Hematopoietic multipotent progenitor cell (in vitro differentiated cells): Measurements from ENCODE around the gene MIF. TPM values are rescaled to one million over a fixed set of nuclear protein-coding genes. Genes with fewer than 3 reads are reported as not detected.
"Not testable (repeated sequence)": the region's sequence is repeated elsewhere in the genome, so short reads cannot be mapped to it uniquely, and the experiment has no call there.

Experiments
- DNase-seq, 3 donors: peaks; one replicate each; pipeline ENCODE4 v3.0.0-alpha.2; 2011 to 2015; ENCODE audit warnings: low read depth in 2 of 3, low spot score in 2 of 3
- total RNA-seq: library from RNA; depleted of rRNA; stranded (reverse); fragments of >200 nt; gene quantifications from one replicate; pipeline ENCODE4 v1.2.3, GENCODE V29; 2012

MIF gene
- total RNA-seq, 1 donor: 243 TPM

GRCh38 chr22:23899042-23899745 lies 5.0 kb downstream of the MIF start:
- DNase-seq: no peak

GRCh38 chr22:23900227-23900626 lies 6.0 kb downstream of the MIF start:
- not testable (repeated sequence) for DNase-seq

DNA sequence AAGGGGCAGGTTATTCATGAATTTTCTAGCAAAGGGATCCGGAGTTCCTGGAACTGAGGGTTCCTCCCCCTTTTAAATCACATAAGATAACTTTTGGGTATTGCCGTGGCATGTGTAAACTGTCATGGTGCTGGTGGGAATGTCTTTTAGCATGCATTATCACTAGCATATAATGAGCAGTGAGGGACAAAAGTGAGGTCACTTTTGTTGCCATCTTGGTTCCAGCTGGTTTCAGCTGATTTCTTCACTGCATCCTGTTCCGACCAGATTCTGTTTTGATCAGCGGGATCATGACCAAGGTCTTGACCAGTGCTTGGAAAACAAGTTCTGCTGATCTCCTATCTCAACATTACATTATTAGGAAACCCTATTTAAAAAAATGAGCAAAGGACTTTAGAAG lies 7.4 kb downstream of the MIF start:
- no peak for DNase-seq

- no peak for DNase-seq
These were observed 9.3 kb downstream of the MIF start for GRCh38 chr22:23903328-23903971.

DNA sequence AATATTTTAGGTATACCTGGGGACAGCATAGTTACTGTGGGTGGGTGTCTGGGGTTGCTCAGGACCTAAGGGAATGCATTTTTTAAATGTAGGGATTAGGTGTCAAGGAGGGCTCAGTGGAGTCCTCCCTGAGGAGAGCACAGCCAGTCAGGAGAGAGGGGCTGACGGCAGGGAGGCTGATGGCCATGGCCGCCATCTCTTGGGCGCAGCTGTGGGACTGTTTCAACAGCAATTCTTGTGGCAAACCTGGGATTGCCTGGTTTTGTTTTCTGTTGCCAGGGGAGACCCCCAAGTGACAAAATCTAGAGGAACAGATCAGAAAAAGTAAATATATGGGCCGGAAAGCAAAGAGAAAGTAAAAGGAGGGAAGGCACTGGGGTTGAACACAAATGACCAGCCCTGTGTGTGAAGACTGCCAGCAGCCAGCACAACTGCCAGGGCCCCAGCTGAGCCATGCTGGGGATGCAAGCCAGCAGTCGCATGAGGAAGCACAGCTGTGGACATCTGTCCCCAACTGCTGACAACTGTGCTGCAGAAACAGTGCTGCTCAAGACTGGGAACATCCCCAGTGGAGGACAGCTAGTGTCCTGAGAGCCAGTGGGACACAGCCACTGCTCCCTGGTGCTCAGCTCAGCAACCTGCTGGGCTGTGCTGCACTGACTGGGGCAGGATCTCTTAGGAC lies 10.5 kb downstream of the MIF start:
- peak in 1 of 3 donors; percentile 46 for DNase-seq

DNA sequence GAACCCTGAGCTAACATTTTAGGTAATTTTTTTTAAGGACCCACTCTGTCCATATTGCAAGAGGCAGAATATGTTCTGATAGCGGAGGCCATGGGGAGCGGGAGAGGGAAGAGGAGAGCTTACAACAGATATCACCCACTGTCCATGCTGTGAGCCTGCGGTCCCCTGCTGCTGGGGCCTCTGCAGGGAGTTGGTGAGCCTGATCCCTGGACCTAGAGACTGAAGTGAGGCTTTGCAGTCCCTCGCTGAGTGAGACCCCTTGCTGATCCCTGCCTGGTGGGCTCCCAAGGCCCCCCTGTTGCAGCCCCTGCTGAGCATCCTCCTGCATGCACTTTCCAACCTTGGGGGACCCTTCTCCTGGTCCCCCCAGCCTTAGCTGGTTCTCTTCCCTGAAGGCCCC lies 12.5 kb downstream of the MIF start:
- DNase-seq: no peak

DNA sequence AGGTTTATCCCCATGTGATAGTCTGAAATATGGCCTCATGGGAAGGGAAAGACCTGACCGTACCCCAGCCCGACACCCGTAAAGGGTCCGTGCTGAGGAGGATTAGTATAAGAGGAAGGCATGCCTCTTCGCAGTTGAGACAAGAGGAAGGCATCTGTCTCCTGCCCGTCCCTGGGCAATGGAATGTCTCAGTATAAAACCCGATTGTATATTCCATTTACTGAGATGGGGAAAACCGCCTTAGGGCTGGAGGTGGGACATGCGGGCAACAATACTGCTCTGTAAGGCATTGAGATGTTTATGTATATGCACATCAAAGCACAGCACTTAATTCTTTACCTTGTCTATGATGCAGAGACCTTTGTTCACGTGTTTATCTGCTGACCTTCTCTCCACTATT lies 13.2 kb downstream of the MIF start:
- not testable (repeated sequence) for DNase-seq

DNA sequence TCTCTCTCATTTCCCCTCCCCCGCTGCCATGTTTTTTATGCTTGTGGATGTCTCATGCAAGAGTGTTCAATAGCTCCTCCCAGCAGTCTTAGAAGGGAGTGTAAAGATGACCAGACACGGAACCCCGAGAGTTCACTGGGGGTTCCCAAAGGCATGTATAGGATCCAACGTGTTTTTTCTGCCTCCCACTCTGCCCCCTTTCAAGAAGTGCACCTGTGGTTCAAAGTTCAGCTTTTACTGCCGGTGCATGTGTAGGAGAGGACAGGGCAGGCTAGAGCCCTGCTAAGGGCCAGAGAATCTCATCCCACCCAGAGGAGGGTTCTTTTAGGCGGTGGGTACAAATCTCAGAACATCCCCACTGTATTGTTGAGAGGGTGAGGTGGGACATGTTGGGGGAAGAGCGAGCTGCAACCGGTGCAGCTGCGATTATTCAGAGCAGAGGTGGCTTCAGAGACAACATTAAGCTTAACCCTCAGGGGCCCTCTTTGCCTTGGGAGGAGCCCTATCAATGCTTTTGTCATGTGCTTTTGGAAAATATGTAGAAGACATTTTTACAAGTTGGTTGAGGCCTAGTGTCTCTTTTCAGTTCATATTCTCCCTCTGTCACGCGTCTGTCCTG lies 14.5 kb downstream of the MIF start:
- DNase-seq: no peak

DNA sequence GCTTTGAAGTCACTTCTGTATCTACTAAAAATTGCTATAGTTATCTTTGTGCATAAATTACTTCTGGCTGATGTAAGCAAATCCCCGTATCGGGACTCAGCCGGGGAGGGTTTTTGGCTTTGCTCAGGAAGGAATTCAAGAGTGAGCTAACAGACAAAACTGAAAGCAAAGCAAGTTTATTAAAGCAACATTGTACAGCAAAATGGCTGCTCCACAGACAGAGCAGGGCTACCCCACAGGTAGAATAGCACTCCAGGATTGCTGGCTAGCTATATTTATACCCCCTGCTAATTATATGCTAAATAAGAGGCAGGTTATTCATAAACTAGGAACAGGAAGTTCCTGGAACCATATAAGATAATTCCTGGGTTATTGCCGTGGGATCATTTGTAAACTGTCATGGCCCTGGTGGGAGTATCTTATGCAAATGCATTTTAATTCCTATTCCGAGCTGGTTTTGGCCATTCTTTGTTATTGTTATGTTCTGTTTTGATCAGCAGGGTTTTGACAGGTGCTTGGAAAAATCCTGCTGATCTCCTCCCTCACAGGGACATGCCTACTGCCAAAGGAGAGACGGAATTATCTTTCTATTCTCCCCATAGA lies 15.2 kb downstream of the MIF start:
- no peak for DNase-seq

- DNase-seq: no peak
These were observed 16.5 kb downstream of the MIF start for GRCh38 chr22:23910496-23911190.

GRCh38 chr22:23911318-23911980 lies 17.3 kb downstream of the MIF start:
- DNase-seq: no peak

DNA sequence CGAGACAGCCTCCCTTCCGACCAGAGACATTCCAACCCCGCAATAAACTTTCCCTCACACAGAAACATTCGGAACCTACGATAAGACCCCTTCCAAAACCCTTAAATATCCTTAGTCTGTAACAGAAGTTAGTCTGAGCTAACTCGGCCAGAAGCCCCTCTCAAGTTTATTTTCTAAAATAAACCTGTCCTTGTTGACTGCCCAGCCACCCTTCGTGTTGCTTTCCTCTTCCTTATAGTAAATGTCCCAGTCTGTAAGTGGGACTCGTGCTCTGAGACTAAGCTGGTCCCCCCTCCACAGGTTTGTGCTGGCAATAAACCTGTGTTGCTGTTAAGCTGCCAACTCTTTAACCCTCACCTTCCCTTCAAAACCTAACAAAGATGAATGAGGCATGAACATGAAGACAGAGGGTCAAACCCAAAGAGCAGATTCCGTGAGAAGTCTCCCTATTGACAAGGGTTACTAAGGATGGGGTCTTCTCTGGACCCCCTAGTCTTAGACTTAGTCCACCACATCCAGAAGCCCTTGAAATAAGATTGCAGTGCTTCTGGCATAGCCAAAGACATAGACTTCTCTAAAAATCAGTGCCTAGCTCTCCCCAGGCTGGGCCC lies 18.2 kb downstream of the MIF start:
- no peak for DNase-seq

- peak in 2 of 3 donors; percentile 21 to 25 for DNase-seq
These were observed 19.1 kb downstream of the MIF start for GRCh38 chr22:23913306-23913660.

GRCh38 chr22:23913661-23914353 lies 19.6 kb downstream of the MIF start:
- peak; percentile 93 to 99 (median 99) for DNase-seq

GRCh38 chr22:23915290-23915689 lies 21.1 kb downstream of the MIF start:
- DNase-seq: no peak

- DNase-seq: not testable (repeated sequence)
These were observed 26.1 kb downstream of the MIF start for GRCh38 chr22:23920267-23920611.

GRCh38 chr22:23921586-23922201 lies 27.5 kb downstream of the MIF start:
- not testable (repeated sequence) for DNase-seq

DNA sequence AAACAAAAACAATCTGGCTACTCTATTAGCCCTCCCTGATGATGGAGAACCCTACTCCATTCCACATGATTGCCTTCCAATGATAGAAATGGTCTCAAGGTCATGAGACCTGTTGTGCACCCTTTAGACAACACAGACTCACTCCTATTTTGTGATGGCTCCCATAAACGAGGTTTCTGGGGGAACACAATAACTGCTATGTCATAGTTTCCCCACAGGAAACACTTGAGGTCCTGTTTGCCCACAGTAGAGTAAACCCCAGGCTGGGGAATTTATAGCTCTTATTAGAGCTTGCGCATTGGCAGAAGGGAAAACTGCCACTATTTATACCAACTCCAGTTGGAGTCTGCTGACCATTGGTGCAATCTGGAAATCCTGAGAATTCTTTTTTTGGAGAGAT lies 28.7 kb downstream of the MIF start:
- DNase-seq: peak in 1 of 3 donors; percentile 68
